Lower leg skin (tissue), 4 donors: Measurements from ENCODE around the gene TIMM10. TPM values are rescaled to one million over a fixed set of nuclear protein-coding genes. Genes with fewer than 3 reads are reported as not detected.

ENCODE experiments used
- DNase-seq, 2 donors: peaks; one replicate each; pipeline ENCODE4 v3.0.0-alpha.2; 2019; ENCODE audit warnings: low spot score in 2 of 2
- H3K4me3 ChIP-seq: fragments of 200-600 bp; sonication (generic); 2 replicates; pipeline ENCODE4 v1.5.1; 2017; ENCODE audit warnings: mild to moderate bottlenecking, low read depth; ENCODE audit not compliant: poor library complexity, severe bottlenecking
- CTCF ChIP-seq, 3 donors: fragments of 450-650 bp; IDR thresholded peaks; one replicate each; pipeline ENCODE4 v1.5.1; 2016; ENCODE audit warnings: antibody characterized with exemption in 3 of 3, mild to moderate bottlenecking in 3 of 3, moderate library complexity in 2 of 3
- POLR2A ChIP-seq, 2 donors: fragments of 450-650 bp; IDR thresholded peaks; one replicate each; pipeline ENCODE4 v1.6.1; 2016 to 2017; ENCODE audit warnings: antibody characterized with exemption in 2 of 2, mild to moderate bottlenecking in 1 of 2, moderate library complexity in 1 of 2
- WGBS, 2 donors: methylation state at CpG; one replicate each; pipeline ENCODE4 v1.1.5; 2018; 5-methylcytosine and 5-hydroxymethylcytosine counted together
- intact Hi-C: fragments of 100-400 bp; cut with DNase I; formaldehyde crosslinking; loops from one replicate; pipeline ENCODE4 v1.15.0; 2023; ENCODE audit warnings: low total_unique reads
- total RNA-seq, 4 donors: library from RNA; depleted of rRNA; stranded (reverse); fragments of >200 nt; gene quantifications; one replicate each; pipeline ENCODE4 v1.1.0, GENCODE V29; 2016

Gene TIMM10
- total RNA-seq, 4 donors from 2014 or later, result 24.3 to 53.2 (median 29.4) TPM

DNA sequence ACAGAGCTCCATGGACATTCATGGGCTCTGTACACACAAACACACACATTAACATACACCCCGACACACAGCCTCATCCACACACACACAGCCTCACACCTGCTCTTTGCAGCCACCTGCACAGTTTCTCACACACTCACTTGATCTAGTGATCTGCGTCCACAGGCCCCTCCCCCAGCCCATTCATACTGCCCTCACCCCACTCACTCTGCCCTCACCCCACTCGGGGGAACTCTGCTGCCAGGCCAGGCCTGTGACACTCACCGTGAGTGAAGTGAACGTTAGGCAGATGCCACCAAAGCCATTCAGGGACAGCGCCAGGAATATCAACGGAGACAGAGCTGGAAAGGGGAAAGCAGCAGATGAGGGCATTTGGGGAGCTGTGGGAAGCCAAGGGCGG, 30.0 kb downstream of the TIMM10 start:
- intact Hi-C loops, result no loop called here
- no peak for DNase-seq
- 75 to 83% methylated on average over 8 of the region's 8 CpGs for WGBS, 2 donors
- H3K4me3 ChIP-seq, result no peak overlapping the region
- no peak for TF ChIP-seq CTCF (IDR thresholded peaks at IDR 0.05)
- no peak for TF ChIP-seq POLR2A (IDR thresholded peaks at IDR 0.05)

- 28 to 32% methylated on average over 12 of the region's 12 CpGs for WGBS, 2 donors
- intact Hi-C loops, result no loop called here
- no peak for DNase-seq
- H3K4me3 ChIP-seq, result no peak overlapping the region
- no peak for TF ChIP-seq CTCF (IDR thresholded peaks at IDR 0.05)
Observed at GRCh38 chr11:57499983-57500461, 30.5 kb downstream of the TIMM10 start.

DNA sequence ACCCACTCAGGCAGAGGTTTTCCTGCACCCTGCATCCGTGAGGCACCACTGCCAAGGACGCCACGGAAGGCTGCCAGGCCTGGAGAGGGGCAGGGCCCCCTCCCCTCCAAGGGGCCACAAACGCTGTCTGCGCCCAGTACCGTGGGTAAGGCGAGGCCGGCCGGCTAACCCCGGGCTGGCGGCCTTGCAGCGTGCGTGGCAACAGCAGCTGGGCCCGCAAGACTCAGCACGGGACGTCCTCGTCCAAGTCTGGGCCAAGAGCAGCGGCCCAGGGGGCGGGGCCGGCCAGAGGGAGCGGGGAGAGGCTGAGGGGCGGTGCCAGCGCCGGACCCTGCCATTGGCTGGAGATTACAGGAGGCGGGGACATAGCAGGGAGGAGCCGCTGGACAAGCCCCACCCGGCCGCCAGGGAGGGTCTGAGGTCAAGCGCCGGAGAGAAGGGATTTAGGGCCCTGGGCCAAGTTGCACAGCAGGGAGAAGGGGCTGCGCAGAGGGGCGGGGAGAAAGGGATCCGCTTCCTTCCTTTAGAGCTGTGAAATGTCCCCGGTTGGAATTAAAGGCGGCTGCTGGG, 31.1 kb downstream of the TIMM10 start:
- H3K4me3 ChIP-seq, result no peak overlapping the region
- intact Hi-C loops, result no loop called here
- WGBS, 2 donors, result 5 to 11% methylated on average over 34 of the region's 35 CpGs
- no peak for TF ChIP-seq CTCF (IDR thresholded peaks at IDR 0.05)
- TF ChIP-seq POLR2A (IDR thresholded peaks at IDR 0.05), result no peak
- DNase-seq, result peak; percentile 94 to 99

GRCh38 chr11:57498540-57498939, 32.0 kb downstream of the TIMM10 start:
- H3K4me3 ChIP-seq, result no peak overlapping the region
- DNase-seq, result no peak
- intact Hi-C loops, result no loop called here
- 65% methylated on average over 6 of the region's 6 CpGs for WGBS, 2 donors
- TF ChIP-seq POLR2A (IDR thresholded peaks at IDR 0.05), result no peak
- TF ChIP-seq CTCF (IDR thresholded peaks at IDR 0.05), result no peak

DNA sequence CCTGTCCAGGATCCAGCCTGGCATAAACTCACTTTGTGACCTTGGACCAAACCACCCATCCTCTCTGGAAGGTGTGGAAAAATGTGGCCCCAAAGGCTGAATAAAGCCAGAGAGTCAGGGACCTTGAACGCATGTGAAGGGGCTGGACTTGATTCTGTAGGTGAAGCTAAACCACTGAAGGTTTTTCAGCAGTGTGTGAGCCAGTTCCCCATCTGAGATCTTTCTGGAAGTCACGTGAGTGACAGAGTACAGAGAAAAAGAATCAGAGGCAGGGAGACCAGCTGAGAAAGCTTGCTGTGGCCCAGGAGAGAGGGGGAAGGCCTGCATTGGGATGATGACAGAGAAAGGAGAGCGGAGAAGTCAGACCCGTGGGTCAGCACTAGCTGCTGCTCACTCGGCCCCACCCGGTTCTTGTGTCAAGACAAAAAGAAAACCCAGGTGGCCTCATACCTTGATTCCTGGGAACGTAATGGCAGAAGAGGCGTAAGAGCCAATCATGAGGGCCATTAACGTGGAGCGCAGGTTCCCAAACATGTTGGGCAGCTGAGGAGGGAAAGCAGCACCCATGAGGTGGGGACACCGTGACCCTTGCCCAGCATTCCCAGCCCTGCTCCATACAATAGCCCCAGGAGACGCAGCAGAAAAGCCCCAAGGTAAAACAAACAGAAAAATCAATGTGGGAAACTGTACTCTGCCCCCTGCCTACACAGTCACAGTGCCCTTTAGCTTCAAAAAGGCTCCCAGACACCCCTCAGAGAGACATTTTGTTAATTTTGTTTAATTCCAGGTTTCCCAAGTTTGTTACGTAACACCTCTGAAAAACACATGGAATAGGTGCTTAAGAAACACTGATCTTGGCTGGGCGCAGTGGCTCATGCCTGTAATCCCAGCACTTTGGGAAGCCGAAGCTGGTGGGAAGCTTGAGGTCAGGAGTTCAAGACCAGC, 33.0 kb downstream of the TIMM10 start:
- intact Hi-C loops, result no loop called here
- 93 to 95% methylated on average over 15 of the region's 15 CpGs for WGBS, 2 donors
- TF ChIP-seq POLR2A (IDR thresholded peaks at IDR 0.05), result no peak
- no peak for TF ChIP-seq CTCF (IDR thresholded peaks at IDR 0.05)
- H3K4me3 ChIP-seq, result no peak overlapping the region
- DNase-seq, result no peak
